HG03025 (cell line): ENCODE data around the gene PDZK1IP1.
"Not testable (repeated sequence)": the region's sequence is repeated elsewhere in the genome, so short reads cannot be mapped to it uniquely, and the experiment has no call there.

Experiments used
- ATAC-seq: cut with Tn5 transposase; IDR thresholded peaks from one replicate; pipeline ENCODE4 v1.9.1; 2021; ENCODE audit warnings: mild to moderate bottlenecking, moderate library complexity; ENCODE audit not compliant: unreplicated experiment, low FRiP score

Gene PDZK1IP1

DNA sequence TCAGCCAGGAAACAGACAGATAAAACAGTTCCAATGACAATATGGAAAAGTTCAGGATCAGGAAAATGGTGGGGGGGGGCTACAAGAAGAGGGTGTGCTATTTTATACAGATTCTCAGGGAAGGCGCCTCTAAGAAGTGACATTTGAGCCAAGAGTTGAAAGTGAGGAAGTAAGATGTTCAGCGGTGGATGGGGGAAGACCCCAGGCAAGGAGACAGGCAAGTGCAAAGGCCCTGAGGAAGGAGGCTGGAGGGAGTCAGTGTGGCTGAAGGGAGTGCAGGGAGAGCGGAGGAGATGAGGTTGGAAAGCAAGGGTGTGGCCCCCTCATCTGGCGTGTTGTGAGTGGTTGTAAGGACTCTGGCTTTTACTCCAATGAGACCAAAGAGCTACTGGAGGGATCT is 8.4 kb upstream of the PDZK1IP1 start:
- no peak for ATAC-seq

DNA sequence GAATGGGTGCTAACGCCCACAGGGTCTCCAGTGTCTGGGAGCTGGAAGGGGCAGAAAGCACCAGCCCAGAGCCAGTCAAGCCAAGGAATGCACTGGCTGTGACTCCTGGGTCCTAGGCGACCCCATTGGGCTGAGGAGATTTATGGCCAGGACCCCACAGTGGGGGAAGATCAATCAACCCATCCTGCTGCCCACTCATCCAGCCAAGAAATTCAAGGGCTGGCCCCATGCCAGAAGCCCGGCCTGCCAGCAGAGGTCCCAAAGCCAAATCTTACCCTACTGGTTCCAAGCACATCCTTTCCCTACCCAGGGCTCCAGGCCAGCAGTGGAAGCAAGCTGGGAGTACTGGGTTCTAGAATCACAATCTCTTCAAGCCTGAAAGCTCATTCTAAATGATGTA is 6.8 kb upstream of the PDZK1IP1 start:
- ATAC-seq = no peak

DNA sequence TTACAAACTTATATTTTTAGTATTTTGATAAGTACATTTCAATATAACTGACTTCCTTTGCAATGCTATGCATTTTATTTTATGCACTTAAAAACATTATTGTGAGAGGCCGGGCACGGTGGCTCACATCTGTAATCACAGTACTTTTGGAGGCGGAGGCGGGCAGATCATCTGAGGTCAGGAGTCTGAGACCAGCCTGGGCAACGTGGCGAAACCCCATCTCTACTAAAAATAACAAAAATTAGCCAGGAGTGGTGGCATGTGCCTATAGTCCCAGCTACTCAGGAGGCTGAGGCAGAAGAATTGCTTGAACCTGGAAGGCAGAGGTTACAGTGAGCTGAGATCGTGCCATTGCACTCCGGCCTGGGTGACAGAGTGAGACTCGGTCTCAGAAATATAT is 6.1 kb upstream of the PDZK1IP1 start:
- not testable (repeated sequence) for ATAC-seq

DNA sequence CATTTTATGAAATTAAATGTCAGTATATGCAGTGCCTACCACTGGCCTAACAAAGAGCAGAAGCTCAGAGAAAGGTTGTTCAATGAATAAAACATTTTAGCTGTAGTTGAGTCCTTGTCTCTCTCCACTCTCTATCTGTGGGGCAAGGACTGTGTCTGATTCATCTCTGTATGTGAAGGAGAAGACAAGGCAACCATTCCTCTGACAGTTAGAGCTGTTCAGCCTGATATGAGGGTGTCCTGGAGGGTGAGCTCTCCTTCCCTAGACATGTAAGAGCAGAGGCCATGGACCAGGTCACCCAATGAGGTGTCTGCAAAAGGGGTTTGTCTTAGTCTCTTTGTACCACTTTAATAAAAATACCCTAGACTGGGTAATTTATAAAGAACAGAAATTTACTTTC is 4.5 kb upstream of the PDZK1IP1 start:
- ATAC-seq = no peak

DNA sequence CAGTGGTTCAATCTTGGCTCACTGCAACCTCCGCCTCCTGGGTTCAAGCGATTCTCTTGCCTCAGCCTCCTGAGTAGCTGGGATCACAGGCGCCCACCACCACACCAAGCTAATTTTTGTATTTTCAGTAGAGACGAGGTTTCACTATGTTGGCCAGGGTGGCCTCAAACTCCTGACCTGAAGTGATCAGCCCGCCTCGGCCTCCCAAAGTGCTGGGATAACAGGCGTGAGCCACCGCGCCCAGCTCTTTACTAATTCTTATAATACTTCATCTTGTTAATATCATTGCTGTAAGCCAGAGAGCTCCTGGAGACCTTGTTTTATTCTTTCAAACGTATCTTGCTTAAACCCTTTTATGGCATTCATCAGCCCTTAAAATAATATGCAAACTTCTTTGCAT is 3.7 kb upstream of the PDZK1IP1 start:
- not testable (repeated sequence) for ATAC-seq

DNA sequence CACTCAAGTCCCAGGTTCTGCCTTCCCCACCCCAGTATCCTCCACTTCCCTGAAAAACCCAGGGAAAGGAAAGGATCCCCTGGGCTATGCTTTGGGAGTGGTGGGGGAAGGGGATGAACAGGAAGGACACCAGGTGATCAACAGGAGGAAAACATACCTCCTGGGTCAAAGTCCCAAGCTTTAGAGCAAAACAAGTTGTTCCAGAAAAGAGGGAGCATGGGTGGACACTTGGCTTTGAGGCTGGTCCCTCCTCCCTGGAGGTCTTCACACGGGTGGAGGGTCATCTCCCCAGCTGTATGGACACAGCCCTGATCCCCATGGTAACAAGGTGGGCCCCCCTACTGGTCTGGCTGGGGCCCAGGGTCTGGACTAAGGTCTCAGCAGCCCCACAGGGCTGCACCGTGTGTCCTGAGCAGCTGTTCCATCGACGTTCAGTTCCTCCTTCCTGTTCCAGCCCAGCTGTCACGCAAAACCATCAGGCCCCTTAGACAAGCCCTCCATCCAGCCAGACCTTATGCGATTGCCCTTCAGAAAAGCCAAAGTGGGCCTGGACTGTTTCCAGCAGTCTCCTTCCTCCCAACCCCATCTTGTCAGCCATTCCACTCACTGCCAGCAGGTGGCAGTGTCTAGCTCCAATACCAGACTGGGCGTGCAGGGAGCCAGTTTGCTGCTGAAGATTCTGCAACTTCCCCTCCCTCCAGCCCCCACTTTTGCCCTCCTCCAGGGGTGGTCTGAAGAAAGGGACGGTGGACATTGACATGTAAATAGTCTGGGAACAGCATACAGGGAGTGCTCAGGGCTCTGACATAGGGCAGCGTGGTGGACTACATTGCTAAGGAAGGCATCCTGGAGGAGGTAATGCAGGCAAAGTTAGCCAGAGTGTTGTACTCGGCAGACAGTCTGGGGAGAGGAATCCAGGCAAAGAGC is 2.9 kb upstream of the PDZK1IP1 start:
- ATAC-seq = no peak

DNA sequence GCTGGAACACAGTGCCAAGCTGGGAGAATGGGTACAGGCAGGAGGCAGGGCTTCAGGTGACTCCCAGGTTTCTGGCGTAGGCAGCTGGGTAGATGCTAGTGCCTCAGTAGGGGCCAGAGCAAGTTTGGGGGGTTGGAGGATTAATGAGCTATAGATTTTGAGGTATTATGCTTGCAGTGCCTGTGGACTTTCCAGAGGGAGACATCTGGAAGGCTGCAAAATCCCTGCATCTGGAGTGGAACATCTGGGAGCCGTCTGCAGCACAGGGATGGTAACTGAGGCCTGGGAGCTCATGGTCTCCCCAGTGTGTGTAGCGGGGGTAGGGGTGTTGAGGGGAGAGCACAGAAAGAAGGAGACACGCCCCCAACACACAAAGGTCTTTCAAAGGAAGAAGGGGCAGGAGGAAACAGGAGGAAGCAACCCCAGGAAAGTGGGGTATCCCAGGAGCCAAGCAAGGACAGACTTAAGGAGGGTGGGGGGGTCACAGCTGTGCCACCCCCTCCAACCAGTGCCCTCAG is 2.2 kb upstream of the PDZK1IP1 start:
- no peak for ATAC-seq

DNA sequence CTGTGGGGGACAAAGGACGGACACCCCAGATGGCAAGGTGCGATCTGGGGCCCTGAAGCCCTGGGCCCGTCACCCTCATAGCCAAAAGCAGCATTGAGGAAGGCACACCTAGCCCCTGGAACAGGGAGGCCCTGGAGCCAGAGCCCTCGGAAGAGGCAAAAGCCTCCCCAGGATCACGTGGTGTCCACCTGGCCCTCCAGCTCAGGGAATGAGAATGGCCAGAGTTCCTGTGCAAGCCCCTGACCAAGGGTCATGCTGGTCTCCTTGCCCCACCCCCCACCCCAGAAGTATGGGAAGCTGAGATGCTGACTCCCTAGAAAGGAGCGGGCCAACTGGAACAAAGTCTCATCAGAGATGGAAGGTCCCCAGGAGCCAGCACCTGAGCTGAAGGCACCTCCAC is 1.0 kb upstream of the PDZK1IP1 start:
- no peak for ATAC-seq

DNA sequence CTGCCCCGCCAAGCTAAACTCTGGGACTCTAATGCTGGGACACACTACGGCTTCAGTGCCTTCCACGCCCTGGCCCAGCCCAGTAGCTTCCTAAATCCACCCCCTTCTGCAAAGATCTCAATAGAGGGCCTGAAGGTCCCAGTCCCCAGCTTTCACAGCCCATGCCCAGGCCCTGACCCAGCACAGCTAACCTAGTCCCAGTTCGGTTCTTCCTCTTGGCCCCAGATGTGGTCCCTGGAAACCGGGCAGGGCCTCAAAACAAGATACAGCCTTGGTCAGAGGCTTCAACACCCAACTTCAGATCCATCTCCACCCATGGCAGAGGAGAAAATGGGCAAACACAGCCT is 646 bp upstream of the PDZK1IP1 start:
- no peak for ATAC-seq

DNA sequence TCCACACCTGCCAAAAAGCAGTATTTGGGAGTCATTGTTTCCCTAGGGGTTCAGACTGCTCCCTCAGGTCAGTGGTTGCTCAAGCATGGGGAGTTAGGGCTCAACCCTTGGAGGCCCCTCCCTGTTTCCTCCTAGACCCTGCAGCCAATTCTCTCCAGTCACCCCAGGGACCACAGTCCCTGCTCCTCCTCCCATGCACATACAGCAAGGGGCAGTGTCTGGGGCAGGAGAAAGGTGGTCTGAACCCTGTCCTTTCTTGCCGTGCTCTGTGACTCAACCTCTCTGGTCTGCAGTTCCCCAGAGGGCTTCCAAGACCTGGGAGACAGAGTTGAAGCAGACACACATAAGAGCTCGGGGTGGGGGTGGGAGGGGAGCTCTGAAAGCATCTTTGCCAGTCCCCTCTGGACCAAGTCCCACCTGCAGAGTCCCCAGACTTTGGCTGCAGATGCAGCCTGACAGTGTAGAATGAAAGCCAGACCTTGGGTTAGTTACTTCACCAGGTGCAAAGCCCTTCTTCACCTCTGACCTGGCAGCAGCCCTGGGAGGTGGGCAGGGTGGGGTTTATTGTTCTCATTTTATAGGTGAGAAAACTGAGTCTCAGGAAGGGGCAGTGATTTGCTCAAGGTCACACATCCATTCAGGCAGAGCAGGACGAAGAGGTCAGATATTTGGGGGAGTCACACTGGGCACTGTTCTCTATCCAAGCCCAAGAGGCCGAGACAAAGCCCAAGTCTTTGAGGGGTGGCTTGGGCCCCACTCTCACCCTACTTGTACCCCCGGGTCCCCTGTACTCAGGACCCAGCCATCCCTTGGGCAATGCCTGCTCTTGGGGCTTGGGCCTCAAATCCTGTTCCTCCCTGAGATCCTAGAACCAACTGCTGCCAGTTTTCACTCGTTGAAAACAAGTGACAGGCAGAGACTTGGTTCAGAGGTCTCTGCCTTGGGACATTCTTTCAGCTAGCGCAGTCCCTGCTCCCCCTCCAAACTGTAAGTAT is 748 bp downstream of the PDZK1IP1 start:
- no peak for ATAC-seq

DNA sequence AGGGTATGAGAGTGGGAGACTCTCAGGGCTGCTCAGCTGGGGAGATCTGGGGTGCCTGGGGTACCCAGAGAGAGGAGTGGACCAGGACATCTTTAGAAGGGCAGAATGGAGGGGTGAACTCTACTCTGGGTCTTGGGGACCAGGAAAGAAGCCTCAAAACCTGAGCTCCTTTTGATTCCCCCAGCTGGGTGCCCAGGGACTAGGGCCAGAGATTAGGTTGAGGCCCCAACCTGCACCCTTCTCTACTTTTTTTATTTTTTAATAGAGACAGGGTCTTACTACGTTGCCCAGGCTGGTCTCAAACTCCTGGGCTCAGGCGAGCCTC is 1.9 kb downstream of the PDZK1IP1 start:
- no peak for ATAC-seq

DNA sequence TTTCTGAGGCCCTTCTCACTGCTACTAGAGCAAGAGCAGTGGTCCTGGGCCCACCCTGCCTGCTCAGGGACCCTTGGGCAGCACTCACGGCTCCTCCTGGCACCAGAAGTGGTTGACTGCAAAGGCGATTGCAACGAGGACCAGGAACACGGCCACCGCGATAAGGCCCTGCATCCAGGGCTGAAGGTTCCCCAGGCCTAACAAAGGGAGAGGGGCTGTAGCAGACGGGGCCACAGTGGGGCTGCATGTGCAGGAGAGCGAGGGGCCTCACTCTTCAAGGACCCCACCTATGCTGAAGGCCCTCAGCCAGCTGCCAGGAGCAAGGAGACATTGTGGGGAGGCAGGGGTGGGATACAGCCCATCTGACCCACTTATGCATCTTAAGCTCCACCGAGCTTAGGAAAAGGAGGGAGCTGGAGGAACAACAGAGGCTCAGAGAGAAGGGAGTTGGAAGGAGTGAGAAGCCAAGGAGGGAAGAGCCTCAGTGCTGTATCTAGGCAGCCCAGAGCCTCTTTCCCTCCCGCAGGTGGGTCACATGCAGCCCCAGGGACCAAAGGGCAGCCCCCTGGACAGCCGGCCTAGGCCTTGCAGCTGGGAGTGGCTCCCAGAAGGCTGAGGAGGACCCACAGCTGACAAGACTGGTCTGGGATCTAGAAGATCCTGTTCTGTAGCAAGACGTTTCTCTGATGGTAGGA is 2.5 kb downstream of the PDZK1IP1 start:
- no peak for ATAC-seq

DNA sequence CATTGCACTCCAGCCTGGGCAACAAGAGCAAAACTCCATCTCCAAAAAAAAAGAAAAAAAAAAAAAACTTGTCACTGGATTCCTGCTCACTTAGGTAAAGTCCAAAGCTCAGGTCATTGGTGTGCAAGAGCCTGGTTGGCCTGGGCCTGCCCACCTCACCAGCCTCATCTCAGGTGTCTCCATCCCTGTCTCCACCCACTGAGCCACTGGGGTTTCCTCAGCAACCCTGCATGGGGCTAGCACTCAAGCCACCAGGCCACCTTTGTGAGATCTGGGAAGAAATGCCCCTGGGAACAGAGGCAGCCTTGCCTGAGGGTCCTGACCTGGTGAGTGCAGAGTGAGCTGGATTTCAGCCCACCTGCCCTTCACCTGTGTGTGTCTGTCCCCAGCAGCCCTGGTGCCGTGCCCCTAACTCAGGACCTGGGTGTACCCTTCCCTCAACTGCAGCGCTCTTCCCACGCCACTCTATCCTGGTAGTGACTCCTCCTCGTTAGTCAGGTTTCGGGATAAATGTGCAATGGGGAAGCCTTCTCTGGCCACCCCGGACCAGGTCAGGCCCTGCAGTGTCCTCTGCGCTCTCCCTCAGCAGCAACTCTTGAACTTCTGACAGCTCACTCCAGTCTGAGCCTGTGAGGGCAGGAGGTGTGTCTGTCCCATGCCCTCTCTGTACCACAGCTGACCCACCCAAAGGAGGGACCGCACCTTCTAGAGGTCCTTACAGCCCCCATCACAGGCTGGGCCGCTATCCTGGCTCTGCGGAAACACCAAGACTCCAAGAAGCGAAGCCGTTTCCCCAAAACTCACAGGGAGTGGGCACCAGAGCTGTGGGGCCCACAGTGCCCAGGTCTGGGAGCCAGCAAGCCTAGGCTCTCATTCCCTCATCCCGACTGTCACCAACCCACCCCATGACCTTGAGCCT is 3.3 kb downstream of the PDZK1IP1 start:
- no peak for ATAC-seq

DNA sequence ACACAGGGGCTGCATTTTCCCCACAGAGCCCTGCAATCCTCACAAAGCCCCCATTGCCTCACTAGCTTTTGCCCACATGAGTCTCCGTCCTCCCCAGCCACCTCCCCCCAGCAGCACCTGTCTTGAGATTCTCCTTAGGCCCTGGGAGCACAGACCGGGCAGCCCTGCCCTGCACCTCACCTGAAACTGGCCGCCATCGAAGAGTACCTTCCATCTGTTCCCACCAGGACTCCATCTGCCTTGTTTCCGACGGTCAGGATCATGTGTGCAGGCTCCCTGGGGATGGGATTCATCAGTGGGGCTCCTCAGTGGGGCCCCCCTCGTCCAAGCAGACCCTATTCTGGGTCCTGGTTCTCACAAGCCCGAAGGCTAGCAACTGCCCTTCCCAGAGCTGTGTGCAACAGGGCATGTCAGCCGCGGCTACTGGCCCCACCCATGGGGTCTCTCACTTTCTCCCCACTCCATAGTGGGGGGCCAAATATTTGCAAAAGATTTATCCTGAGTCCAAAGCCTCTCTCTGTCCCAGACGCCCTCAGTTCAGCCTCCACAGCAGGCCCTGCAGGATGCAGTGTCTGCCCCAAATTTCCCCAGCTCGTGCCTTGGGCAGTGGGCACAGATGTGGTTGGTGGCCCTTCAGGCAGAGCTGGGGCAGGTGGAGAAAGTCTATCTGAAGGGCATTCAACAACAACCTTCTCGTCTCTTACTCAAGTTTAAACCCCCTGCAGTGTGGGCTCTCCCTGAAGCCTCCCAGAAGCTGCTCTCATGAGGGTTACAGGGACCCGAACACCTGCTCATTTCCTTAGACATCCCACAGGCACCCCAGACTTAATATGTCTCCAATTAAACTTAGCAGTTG is 4.8 kb downstream of the PDZK1IP1 start:
- no peak for ATAC-seq

DNA sequence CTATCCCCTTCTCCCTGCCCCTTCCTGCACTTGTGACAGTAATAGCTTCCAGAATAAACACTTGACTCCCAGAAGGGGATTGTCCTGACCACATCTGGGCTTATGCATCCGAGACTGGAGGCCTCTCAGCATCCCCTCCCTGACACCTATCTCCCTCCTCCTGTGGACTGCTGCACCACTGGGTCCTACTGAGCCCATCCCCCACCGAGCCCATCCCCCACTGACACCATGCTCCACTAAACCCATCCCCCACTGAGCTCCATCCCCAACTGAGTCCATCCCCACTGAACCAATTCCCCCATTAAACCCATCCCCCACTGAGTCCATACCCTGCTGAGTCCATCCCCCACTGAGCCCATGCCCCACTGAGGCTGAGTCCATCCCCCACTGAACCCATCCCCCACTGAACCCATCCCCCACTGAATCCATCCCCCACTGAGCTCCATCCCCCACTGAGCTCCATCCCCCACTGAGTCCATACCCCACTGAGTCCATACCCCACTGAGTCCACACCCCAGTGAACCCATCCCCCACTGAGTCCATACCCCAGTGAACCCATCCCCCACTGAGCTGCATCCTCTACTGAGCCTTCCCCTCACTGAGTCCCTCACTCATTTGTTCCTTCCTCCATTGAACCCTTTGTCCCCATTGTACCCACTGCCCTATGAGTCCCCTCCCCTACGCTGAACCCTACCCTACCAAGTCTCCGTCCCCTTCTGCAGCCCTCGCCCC is 5.6 kb downstream of the PDZK1IP1 start:
- no peak for ATAC-seq

DNA sequence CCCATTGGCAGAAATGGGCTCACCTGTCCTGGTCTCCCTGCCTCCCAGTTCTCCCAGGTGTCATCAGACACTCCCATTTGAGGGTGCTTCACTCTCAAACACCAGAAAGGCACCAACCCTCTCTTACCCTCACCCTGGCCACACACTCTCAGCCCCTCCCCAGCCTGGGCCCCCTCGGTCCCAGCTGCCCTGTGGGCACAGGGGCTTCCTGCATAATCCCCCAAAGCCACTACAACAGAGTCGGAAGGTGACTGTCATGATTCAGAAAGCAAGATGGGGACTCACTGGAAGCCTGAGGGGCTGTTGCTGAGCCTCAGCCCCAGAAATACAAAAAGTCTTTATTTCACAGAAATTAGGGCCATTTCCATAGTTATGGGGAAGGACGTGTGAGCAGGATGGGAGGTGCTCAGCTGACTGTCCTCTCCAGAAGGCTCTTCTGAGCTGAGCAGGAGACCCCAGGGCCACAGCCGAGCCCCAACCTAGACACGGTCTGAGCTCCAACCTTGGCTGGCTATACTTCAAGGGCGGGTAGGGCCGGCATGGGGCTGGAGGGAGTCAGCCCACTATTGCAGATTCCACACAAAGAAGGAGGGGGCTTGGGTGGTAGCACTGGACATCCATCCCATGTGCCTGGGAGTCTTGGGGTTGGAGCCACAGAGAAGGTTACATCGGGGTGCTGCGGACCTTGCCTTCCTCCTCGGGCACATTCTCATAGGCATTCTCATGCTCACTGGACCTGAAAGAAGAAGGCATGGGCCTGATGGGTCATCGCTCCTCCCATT is 6.3 kb downstream of the PDZK1IP1 start:
- ATAC-seq = no peak

DNA sequence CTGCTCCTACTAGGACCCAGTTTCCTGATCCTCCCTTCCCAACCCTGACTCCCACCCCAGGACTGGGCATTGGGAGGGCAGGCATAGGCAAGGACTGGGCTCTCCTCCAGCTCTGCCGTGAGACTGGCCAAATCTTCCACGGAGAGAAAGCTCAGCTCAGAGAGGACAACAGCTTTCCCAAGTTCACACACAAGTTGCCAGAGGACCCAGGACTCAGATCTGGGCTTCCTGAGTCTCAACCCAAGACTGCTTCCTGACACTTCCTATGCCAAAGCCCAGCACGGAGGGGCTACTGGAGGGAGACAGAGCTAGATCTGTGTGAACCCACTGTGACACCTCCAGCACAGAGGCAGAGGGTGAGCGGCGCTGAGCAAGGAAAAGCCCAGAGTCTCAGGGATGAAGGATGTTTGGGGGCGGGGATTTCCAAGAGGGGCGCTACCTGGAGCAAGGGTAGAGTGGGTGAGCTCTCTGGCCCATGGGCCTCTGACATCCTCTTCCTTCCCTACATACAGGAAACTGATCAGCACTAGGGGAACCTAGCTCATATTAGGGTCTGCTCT is 7.1 kb downstream of the PDZK1IP1 start:
- ATAC-seq = no peak
